T follicular helper cell (primary cell): ENCODE results near the gene LIFR.
"Not testable (repeated sequence)": the region's sequence is repeated elsewhere in the genome, so short reads cannot be mapped to it uniquely, and the experiment has no call there.

Experiments
- DNase-seq: peaks from one replicate; pipeline ENCODE4 v3.0.0-alpha.2; 2020; ENCODE audit warnings: low read depth
- total RNA-seq, 2 experiments: gene quantifications; one replicate each; lab custom pipeline; 2026; lab: John Stamatoyannopoulos, UW

Gene LIFR
- total RNA-seq: 1.5 to 1.9 reads per million in 2 experiments

GRCh38 chr5:38556599-38557307 is at the start of gene LIFR:
TSS of gene LIFR (minus strand) at chr5:38556646. CDS start at chr5:38530647, 25,999 bp downstream.
- DNase-seq: peak; percentile 17

GRCh38 chr5:38605610-38606009 is 49.2 kb upstream of the LIFR start:
- no peak for DNase-seq

- DNase-seq: no peak
Observed at GRCh38 chr5:38603691-38604090, 47.2 kb upstream of the LIFR start.

GRCh38 chr5:38602641-38603040 is 46.2 kb upstream of the LIFR start:
- no peak for DNase-seq

- DNase-seq: no peak
Observed at GRCh38 chr5:38601863-38602298, 45.4 kb upstream of the LIFR start.

GRCh38 chr5:38601133-38601862 is 44.9 kb upstream of the LIFR start:
- no peak for DNase-seq

- DNase-seq: no peak
Observed at GRCh38 chr5:38600329-38601045, 44.0 kb upstream of the LIFR start.

GRCh38 chr5:38599751-38600150 is 43.3 kb upstream of the LIFR start:
- not testable (repeated sequence) for DNase-seq

- no peak for DNase-seq
Observed at GRCh38 chr5:38598994-38599617, 42.7 kb upstream of the LIFR start.

GRCh38 chr5:38598296-38598993 is 42.0 kb upstream of the LIFR start:
- DNase-seq: no peak

GRCh38 chr5:38596981-38597380 is 40.5 kb upstream of the LIFR start:
- no peak for DNase-seq

GRCh38 chr5:38595132-38595745 is 38.8 kb upstream of the LIFR start:
- no peak for DNase-seq

- no peak for DNase-seq
Observed at GRCh38 chr5:38593959-38594358, 37.5 kb upstream of the LIFR start.

- DNase-seq: no peak
Observed at GRCh38 chr5:38591523-38591849, 35.0 kb upstream of the LIFR start.

GRCh38 chr5:38590838-38591522 is 34.5 kb upstream of the LIFR start:
- DNase-seq: no peak

- DNase-seq: no peak
Observed at GRCh38 chr5:38589629-38590028, 33.2 kb upstream of the LIFR start.

GRCh38 chr5:38585816-38586215 is 29.4 kb upstream of the LIFR start:
- DNase-seq: no peak

GRCh38 chr5:38583500-38583899 is 27.1 kb upstream of the LIFR start:
- DNase-seq: no peak

- DNase-seq: no peak
Observed at GRCh38 chr5:38582975-38583319, 26.5 kb upstream of the LIFR start.

GRCh38 chr5:38582293-38582974 is 26.0 kb upstream of the LIFR start:
- DNase-seq: no peak
